ENCODE results near the gene STAC2.

The STAC2 gene

DNA sequence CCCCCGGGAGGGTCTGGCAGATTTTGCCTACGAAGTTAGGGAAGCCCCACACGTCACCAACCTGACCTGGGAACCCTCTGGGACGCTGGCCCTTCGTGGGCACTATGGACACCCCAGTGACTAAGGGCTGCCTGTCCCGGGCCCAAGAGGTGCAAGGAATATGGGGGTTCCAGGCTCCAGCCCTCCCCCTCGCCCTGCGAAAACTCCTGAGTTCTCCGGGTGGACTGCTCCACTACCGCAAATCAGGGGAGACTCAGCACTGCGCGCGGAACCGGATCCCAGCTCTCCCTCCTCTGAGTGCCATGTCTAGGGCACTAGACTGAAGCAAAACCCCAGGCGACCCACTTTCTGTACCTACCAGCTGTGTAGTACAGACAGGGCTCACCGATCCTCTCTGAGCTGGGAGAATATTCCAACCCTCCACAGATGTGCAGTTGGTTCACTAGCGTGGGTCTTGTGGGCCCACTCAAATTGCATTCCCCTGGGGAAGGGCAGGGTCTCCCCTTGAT, 59.9 kb downstream of the STAC2 start, which contains the start of gene ARL5C:
Gene ARL5C, minus strand, starts transcription at position 321 of the 509 bp plus-strand sequence. CDS start 401 bp downstream, outside the sequence.
- no peak for DNase-seq (ENCODE audit: low read depth)
- peak within 1 kb of the TSS; percentile 57 for H3K4me3 ChIP-seq (ENCODE audit: control insufficient read depth, low read depth, low read length)
- TF ChIP-seq, protein P1, sequence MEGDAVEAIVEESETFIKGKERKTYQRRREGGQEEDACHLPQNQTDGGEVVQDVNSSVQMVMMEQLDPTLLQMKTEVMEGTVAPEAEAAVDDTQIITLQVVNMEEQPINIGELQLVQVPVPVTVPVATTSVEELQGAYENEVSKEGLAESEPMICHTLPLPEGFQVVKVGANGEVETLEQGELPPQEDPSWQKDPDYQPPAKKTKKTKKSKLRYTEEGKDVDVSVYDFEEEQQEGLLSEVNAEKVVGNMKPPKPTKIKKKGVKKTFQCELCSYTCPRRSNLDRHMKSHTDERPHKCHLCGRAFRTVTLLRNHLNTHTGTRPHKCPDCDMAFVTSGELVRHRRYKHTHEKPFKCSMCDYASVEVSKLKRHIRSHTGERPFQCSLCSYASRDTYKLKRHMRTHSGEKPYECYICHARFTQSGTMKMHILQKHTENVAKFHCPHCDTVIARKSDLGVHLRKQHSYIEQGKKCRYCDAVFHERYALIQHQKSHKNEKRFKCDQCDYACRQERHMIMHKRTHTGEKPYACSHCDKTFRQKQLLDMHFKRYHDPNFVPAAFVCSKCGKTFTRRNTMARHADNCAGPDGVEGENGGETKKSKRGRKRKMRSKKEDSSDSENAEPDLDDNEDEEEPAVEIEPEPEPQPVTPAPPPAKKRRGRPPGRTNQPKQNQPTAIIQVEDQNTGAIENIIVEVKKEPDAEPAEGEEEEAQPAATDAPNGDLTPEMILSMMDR (conservative IDR thresholded peaks at IDR 0.05; ENCODE audit: control insufficient read depth, insufficient read depth, low read depth, low read length) = no peak

DNA sequence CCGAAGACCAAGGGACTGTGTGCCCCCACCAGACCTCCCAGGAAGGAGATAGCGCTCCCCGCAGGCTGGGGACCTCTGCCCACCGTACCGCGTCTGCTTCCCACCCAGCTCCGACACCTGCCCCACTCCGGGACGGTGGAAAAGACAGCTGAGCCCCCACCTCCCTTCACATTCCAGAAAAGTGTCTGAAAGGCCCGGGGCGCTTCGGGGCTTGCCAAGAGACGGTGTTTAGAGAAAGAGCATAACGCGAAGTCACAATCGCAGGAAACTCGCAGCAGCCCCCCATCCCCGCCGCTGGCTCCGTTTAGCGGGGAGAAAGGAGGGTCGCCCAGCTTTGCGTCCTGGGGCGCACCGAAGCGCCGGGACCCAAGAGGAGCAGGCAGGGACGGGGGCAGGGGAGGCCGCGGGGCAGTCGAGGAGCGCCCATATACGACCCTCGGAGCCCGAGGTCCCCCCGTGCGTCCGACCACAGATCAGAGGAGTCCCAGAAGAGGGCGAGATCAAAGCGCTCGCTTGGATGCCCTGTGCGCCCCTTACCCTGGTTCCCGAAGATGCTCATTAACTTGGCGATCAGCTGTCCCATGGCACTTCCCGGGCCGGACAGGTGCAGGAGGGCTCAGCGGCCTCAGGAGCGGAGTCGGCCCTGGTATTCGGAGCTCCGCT, 60.4 kb downstream of the STAC2 start:
- TF ChIP-seq, protein P1 (conservative IDR thresholded peaks at IDR 0.05; ENCODE audit: control insufficient read depth, insufficient read depth, low read depth, low read length) = no peak
- peak overlapping the region; percentile 57 for H3K4me3 ChIP-seq (ENCODE audit: control insufficient read depth, low read depth, low read length)
- no peak for DNase-seq (ENCODE audit: low read depth)

DNA sequence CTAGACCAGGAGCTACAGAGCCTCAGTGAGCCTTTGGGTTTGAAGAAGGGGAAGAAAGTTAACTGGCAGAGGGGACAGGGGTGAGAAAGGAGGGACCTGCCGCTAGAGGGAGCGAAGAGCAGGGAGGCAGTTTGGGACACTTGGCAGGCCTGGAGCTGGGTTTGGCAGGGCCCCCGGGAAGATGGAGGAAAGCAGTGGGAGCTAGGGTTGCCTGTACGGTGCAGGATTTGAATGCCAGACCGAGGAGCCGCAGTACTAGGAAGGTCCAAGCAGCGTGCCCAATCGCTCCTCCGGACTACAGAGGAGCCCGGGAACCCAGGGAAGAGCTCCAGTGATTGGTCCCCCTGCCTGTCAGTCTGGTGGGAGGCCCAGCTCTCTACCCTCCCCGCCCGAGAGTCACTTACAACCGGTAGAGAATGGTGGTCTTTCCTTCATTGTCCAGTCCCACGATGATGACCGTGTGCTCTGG, 61.0 kb downstream of the STAC2 start:
- DNase-seq (ENCODE audit: low read depth) = peak; percentile 96
- peak overlapping the region; percentile 57 for H3K4me3 ChIP-seq (ENCODE audit: control insufficient read depth, low read depth, low read length)
- TF ChIP-seq, protein P1 (conservative IDR thresholded peaks at IDR 0.05; ENCODE audit: control insufficient read depth, insufficient read depth, low read depth, low read length) = peak; percentile 89

DNA sequence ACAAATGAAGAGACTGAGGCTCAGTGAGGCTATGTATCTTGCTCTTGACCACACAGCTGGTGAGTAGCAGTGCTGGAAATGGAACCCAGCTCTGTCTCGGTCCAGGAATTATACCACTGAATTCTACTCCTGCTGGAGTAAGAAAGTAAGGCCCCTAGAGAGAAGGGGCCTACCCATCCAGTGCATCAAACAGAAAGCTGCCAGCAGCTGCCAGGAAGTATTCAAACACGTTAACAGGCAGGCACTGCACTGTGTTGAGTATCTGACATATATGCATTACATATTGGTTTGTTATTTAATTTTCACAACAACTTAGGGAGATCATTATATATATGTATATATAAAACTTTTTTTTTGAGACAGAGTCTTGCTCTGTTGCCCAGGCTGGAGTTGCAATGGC, 63.8 kb downstream of the STAC2 start:
- H3K4me3 ChIP-seq (ENCODE audit: control insufficient read depth, low read depth, low read length) = no peak overlapping the region
- TF ChIP-seq, protein P1 (conservative IDR thresholded peaks at IDR 0.05; ENCODE audit: control insufficient read depth, insufficient read depth, low read depth, low read length) = no peak
- DNase-seq (ENCODE audit: low read depth) = no peak
